ENCODE results near the gene ABCB10.

GRCh38 chr1:229547542-229547941, 11.0 kb downstream of the ABCB10 start:
- TF ChIP-seq CTCF (conservative IDR thresholded peaks at IDR 0.05; ENCODE audit: low read depth, low read length) (no peak), EZH2 (IDR thresholded peaks at IDR 0.05; ENCODE audit: borderline replicate concordance, low read depth, low read length, poor library complexity, severe bottlenecking) (no peak)

Measured in A673 (cell line).